GM10248 (cell line): Measurements from ENCODE around the gene NR5A1.

Source experiments
- CTCF ChIA-PET: fragments of 300-600 bp; sonication (Branson Sonifier 250); formaldehyde crosslinking; extraction: SDS; loops from one replicate; lab custom pipeline; 2021; ENCODE audit warnings: antibody characterized with exemption; lab: Yijun Ruan, JAX
- POLR2A ChIA-PET: fragments of 350-650 bp; sonication (Branson Sonifier 250); formaldehyde crosslinking; extraction: SDS; loops from one replicate; lab custom pipeline; 2020; ENCODE audit warnings: antibody characterized with exemption; lab: Yijun Ruan, JAX
- DNase-seq: peaks from one replicate; pipeline ENCODE4 v3.0.0; 2012; ENCODE audit errors: extremely low spot score
- TF ChIP-seq, protein P1 (sequence below): IDR thresholded peaks from 2 replicates; pipeline ENCODE4 v1.5.1; 2012; ENCODE audit warnings: mild to moderate bottlenecking, low read depth; ENCODE audit errors: extremely low read depth, missing control alignments, control extremely low read depth

Gene NR5A1

DNA sequence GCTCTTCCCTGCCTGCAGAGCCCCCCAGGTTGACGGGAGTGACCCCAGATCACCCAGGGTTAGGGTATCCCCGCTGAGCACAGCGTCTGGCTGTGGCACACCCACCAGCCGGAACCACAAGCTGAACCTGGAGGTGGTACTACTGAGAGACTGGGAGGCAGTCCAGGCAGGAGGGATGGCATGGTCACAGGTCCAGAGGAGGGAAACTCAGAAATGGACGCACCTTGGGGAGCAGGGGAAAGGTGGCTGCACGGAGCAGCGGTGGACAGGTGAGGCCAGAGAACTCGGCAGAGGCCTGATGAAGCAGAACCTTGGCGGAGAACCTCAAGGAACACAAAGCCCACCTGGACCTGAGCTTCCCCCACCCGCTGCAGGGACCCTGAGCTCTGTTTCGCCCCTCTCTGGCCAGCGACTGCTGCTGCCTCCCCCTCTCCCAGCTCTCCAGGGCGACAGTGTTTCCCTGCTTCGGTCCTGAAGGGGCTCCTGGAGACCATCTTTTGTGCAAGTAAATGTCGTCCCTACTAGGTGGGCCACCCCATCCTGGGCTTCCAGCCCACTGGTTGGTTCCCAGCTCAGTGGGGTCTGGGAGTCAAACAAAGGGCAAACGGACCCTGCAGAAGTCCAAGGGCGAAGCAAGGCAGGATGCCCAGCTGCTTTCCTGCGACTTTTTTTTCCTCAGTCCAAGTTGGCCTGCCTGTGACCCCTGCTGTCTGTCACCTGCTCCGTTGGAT lies 56.1 kb downstream of the NR5A1 start:
- CTCF ChIA-PET: interaction anchor here (1.2 to 1.7 kb wide), 3 partner anchors 10 to 85 kb away, joined by 3 to 5 read pairs (median 3); no protein-coding TSS in a partner anchor
- DNase-seq: peak; percentile 24
- TF ChIP-seq, protein P1, sequence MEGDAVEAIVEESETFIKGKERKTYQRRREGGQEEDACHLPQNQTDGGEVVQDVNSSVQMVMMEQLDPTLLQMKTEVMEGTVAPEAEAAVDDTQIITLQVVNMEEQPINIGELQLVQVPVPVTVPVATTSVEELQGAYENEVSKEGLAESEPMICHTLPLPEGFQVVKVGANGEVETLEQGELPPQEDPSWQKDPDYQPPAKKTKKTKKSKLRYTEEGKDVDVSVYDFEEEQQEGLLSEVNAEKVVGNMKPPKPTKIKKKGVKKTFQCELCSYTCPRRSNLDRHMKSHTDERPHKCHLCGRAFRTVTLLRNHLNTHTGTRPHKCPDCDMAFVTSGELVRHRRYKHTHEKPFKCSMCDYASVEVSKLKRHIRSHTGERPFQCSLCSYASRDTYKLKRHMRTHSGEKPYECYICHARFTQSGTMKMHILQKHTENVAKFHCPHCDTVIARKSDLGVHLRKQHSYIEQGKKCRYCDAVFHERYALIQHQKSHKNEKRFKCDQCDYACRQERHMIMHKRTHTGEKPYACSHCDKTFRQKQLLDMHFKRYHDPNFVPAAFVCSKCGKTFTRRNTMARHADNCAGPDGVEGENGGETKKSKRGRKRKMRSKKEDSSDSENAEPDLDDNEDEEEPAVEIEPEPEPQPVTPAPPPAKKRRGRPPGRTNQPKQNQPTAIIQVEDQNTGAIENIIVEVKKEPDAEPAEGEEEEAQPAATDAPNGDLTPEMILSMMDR: no peak
- POLR2A ChIA-PET: interaction anchor here (0.5 kb wide), 1 partner anchor 9 kb away, joined by 3 read pairs; no protein-coding TSS in a partner anchor

DNA sequence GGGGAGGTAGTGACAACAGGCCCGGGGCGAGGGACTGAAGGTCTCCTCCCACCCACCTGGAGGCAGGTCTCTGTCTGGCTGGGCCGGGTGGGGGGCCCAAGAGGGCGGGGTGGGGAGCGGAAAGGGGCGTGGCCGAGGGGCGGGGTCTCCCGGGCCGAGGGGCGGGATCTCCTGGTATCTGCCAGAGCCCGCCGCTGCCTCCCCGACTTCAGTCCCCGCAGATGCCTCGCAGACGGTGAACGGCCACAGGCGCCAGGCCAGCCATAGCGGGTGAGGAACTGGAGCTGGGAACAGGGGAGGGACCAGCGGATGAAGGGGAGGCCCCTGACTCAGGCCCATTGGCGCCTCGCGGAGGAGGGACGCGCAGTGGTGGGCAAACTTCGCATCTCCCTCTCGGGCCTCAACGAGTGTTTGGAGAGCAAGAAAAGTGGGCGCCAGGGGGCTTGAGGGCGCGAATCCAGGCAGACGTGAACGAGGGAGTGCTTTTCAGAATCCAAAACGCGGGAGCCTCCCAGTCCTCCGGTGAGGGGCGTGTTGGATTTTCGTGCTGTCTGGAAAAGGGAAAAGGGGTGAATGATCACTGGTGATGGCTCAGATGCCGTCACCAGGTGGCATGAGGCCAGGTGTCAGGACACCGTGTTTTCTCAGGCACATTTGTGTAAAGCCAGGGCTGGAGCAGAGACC lies 56.8 kb downstream of the NR5A1 start, which contains the start of gene ADGRD2:
ADGRD2 (plus strand) TSS at position 211 of the 684 bp plus-strand sequence. CDS start 1,216 bp downstream, outside the sequence.
- CTCF ChIA-PET: interaction anchor here (1.3 kb wide), 1 partner anchor 11 kb away, joined by 3 read pairs; no protein-coding TSS in a partner anchor
- peak; percentile 47 for DNase-seq
- POLR2A ChIA-PET: no interaction called here
- TF ChIP-seq, protein P1: no peak

DNA sequence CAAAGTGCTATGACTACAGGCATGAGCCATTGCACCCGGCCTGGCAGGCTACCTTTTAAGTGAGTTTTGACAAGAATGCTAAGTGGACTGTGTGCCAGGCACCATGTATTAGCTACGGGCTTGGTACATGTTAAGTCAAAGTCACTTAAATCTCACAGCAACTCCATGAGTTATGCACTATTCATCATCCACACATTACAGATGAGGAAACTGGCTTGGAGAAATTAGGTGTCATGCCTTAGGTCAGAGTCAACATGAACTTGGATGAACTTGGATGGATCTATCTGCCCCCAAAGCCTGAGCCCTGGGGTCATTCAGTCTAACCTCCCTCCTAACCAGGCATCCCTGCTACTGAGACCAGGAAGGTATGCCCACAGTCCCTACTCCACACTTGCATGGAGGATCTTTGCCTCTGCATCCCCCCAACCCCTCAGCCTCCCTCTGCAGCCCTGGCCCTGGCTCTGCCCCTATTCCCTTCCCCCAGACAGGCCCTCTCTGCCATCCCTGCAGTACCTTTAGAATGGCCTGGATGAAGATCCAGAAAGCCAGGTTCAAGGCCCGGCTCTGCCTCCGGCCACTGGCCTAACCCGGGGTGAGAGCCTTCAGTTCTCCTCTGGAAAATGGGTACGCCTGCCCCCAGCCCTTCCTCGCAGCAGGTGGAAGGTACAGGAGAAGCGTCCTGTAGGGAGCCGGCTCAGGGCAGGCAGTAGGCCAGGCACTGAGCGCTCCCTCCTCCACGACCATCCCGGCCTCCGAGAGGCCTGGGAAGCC lies 57.6 kb downstream of the NR5A1 start:
- ChIA-PET CTCF (interaction anchor here (1.2 to 1.3 kb wide), 2 partner anchors 8 to 12 kb away, joined by 3 read pairs; no protein-coding TSS in a partner anchor), POLR2A (no interaction called here)
- TF ChIP-seq, protein P1: no peak
- DNase-seq: peak; percentile 17

DNA sequence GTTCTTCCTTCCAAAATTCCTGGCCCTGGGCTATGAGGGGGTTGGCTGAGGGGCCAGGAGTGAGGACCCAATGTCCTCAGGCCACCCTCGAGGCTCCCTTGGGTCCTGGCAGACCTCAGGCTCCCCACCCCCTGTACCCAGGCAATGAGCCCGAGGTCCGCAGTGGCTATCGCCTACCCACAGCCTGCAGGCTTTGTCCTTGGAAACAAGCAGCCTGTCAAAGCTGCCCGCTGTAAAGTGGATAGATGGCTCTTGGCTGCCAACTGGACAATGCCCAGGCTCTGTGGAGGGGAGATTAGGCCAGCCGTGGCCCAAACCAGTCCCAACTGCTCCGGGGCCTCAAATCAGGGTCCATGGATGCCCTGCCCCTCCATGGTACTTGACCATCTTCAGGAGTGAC lies 59.2 kb downstream of the NR5A1 start:
- no peak for DNase-seq
- ChIA-PET CTCF (interaction anchor here (0.8 to 1.5 kb wide), 5 partner anchors 9 to 29 kb away, joined by 3 to 5 read pairs (median 4); no protein-coding TSS in a partner anchor), POLR2A (no interaction called here)
- TF ChIP-seq, protein P1: no peak

DNA sequence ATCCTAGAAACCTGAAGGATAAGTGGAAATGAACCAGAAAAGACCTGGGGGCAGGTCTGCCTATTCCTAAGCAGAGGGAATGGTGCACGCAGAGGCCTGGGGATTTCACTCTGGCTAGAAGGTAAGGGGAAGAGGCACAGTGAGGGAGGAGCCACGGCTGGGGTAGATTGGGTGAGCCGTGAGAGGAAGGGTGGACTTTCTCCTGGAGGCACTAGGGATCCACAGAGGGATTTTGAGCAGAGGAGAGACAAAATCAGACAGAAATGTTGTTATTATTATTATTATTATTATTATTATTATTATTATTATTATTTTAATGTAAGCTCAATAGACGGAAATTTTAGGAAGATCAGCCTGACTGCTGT lies 59.9 kb downstream of the NR5A1 start:
- ChIA-PET CTCF (interaction anchor here (0.8 to 1.5 kb wide), 6 partner anchors 8 to 28 kb away, joined by 3 to 5 read pairs (median 4); no protein-coding TSS in a partner anchor), POLR2A (no interaction called here)
- DNase-seq: no peak
- TF ChIP-seq, protein P1: no peak

DNA sequence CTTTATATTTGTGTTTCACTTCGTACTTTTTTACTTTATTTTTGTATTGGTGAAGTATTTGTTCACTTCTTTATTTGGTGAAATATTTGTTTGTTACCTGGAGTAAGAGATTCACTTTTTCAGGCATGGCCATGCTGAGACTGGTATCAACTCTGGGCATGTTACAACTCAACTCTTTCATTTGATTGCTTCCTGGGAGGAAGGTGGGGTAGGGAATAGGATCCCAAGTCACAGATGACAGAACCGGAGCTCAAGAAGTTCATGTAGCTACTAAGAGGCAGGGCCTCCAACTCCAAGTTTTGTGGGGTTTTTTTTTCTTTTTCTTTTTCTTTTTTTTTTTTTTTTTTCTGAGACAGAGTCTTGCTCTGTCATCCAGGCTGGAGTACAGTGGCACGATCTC lies 63.0 kb downstream of the NR5A1 start:
- no peak for DNase-seq
- POLR2A ChIA-PET: no interaction called here
- TF ChIP-seq, protein P1: no peak
- CTCF ChIA-PET: no interaction called here
